HepG2 (cell line): Measurements from ENCODE around the gene PRR30. TPM values are rescaled to one million over a fixed set of nuclear protein-coding genes. Genes with fewer than 3 reads are reported as not detected.

ENCODE experiments used
- ARID5B ChIP-seq: IDR thresholded peaks from 2 replicates; pipeline ENCODE4 v1.4.0; 2020; ENCODE audit warnings: mild to moderate bottlenecking, missing genetic modification reagents
- CEBPZ ChIP-seq: IDR thresholded peaks from 2 replicates; pipeline ENCODE4 v1.6.1; 2012; ENCODE audit warnings: low read length, improper control_type of control experiment
- GABPB1 ChIP-seq: IDR thresholded peaks from 2 replicates; pipeline ENCODE4 v1.6.1; 2016; ENCODE audit warnings: mild to moderate bottlenecking, missing genetic modification reagents, moderate library complexity, missing compliant biosample characterization
- HOXA5 ChIP-seq: sonication (generic); formaldehyde crosslinking; IDR thresholded peaks from 2 replicates; pipeline ENCODE4 v1.4.0; 2020; ENCODE audit warnings: missing genetic modification reagents
- MXI1 ChIP-seq: IDR thresholded peaks from 3 replicates; pipeline ENCODE4 v1.6.1; 2012; ENCODE audit warnings: low read depth, low read length, inconsistent platforms, borderline replicate concordance
- NR0B2 ChIP-seq: sonication (generic); formaldehyde crosslinking; IDR thresholded peaks from 2 replicates; pipeline ENCODE4 v1.4.0; 2020; ENCODE audit warnings: mild to moderate bottlenecking, missing genetic modification reagents
- POGZ ChIP-seq: sonication (generic); formaldehyde crosslinking; IDR thresholded peaks from 2 replicates; pipeline ENCODE4 v1.4.0; 2020; ENCODE audit warnings: mild to moderate bottlenecking, missing genetic modification reagents
- SNAPC5 ChIP-seq: sonication (generic); formaldehyde crosslinking; IDR thresholded peaks from 2 replicates; pipeline ENCODE4 v1.8.1; 2023; ENCODE audit warnings: mild to moderate bottlenecking, missing genetic modification reagents, borderline replicate concordance
- THAP11 ChIP-seq: IDR thresholded peaks from 2 replicates; pipeline ENCODE4 v1.6.1; 2016; ENCODE audit warnings: missing biosample characterization, missing genetic modification reagents
- ZBTB38 ChIP-seq: sonication (generic); formaldehyde crosslinking; IDR thresholded peaks from 2 replicates; pipeline ENCODE4 v1.5.1; 2020; ENCODE audit warnings: mild to moderate bottlenecking, missing genetic modification reagents
- ZKSCAN8 ChIP-seq: IDR thresholded peaks from 2 replicates; pipeline ENCODE4 v1.6.1; 2016; ENCODE audit warnings: borderline replicate concordance, missing genetic modification reagents, missing compliant biosample characterization
- ZNF10 ChIP-seq: sonication (generic); formaldehyde crosslinking; IDR thresholded peaks from 2 replicates; pipeline ENCODE4 v1.4.0; 2020; ENCODE audit warnings: mild to moderate bottlenecking, low read depth, missing genetic modification reagents, borderline replicate concordance
- ZNF431 ChIP-seq: sonication (generic); formaldehyde crosslinking; IDR thresholded peaks from 2 replicates; pipeline ENCODE4 v1.9.0; 2022; ENCODE audit warnings: missing genetic modification reagents, low read depth, mild to moderate bottlenecking, borderline replicate concordance
- ZNF644 ChIP-seq: IDR thresholded peaks from 2 replicates; pipeline ENCODE4 v1.6.1; 2016; ENCODE audit warnings: low read depth
- ZSCAN30 ChIP-seq: sonication (generic); formaldehyde crosslinking; IDR thresholded peaks from 2 replicates; pipeline ENCODE4 v1.5.0; 2020; ENCODE audit warnings: mild to moderate bottlenecking, missing genetic modification reagents
- ZSCAN9 ChIP-seq: IDR thresholded peaks from 2 replicates; pipeline ENCODE4 v1.6.1; 2016; ENCODE audit warnings: borderline replicate concordance
- ZUFSP ChIP-seq: sonication (generic); formaldehyde crosslinking; IDR thresholded peaks from 2 replicates; pipeline ENCODE4 v1.9.0; 2021; ENCODE audit warnings: missing genetic modification reagents, mild to moderate bottlenecking, borderline replicate concordance
- polyA plus RNA-seq, 8 experiments: library from polyadenylated mRNA; depleted of rRNA in 3 of 8; stranded (reverse) in 7 of 8; unstranded in 1 of 8; fragments of >200 nt; fragmentation: Illumina TruSeq in 4 of 8; extraction: Trizol in 4 of 8; gene quantifications; 2 replicates each; pipeline versions ENCODE4 v1.2.1 to v1.2.3, GENCODE V29; 2011 to 2016; ENCODE audit warnings: low read depth in 4 of 8, missing spikeins in 1 of 8, mixed read lengths in 1 of 8; ENCODE audit not compliant: insufficient read depth in 1 of 8
- total RNA-seq, 5 experiments: library from RNA; depleted of rRNA; stranded (reverse); fragments of >200 nt; fragmentation: Illumina TruSeq; extraction: Trizol; gene quantifications; 2 replicates each; pipeline ENCODE4 v1.2.3, GENCODE V29; 2016; ENCODE audit warnings: low read depth in 1 of 5

The PRR30 gene
- total and polyA plus RNA-seq, 2 of the 13 experiments (the other 11 are each of a cell fraction or from before 2014, with no cell fraction given): not detected

GRCh38 chr2:27185331-27186026, 46.3 kb upstream of the PRR30 start (continued):
- TF ChIP-seq ZNF10 (CRISPR knock-in tag): no peak
- no peak; the same call in 2 of the 3 replicates for TF ChIP-seq MXI1
- TF ChIP-seq ZNF431 (CRISPR knock-in tag): no peak
- no peak for TF ChIP-seq HOXA5
- no peak for TF ChIP-seq ZUFSP (CRISPR knock-in tag)
- 0 out of 2 replicates have a peak, but pooled peaks have one; percentile 20 for TF ChIP-seq ZNF644 (CRISPR knock-in tag)
- TF ChIP-seq CEBPZ: no peak
- TF ChIP-seq THAP11 (CRISPR knock-in tag): no peak
- TF ChIP-seq GABPB1 (CRISPR knock-in tag): 0 out of 2 replicates have a peak, but pooled peaks have one; percentile 12
- TF ChIP-seq ZBTB38 (CRISPR knock-in tag): peak; percentile 53; the same call in 1 of the 2 replicates
- TF ChIP-seq ZSCAN30 (CRISPR knock-in tag): no peak
- TF ChIP-seq NR0B2: no peak
- TF ChIP-seq ZSCAN9: no peak
- peak; percentile 29; the same call in 1 of the 2 replicates for TF ChIP-seq ZKSCAN8 (CRISPR knock-in tag)
- TF ChIP-seq ARID5B (CRISPR knock-in tag): peak; percentile 68; the same call in 1 of the 2 replicates
- TF ChIP-seq SNAPC5 (CRISPR knock-in tag): no peak
- TF ChIP-seq POGZ (CRISPR knock-in tag): no peak
